GM21390 (cell line): ENCODE data around the gene MPRIP.

Source experiments
- ATAC-seq: cut with Tn5 transposase; IDR thresholded peaks from one replicate; pipeline ENCODE4 v1.9.1; 2021; ENCODE audit not compliant: unreplicated experiment

Gene MPRIP

GRCh38 chr17:17050346-17051345, 8.4 kb downstream of the MPRIP start:
- no peak for ATAC-seq

- no peak for ATAC-seq
Measured at GRCh38 chr17:17051380-17051779, 9.1 kb downstream of the MPRIP start.

GRCh38 chr17:17051791-17052461, 9.7 kb downstream of the MPRIP start:
- no peak for ATAC-seq

DNA sequence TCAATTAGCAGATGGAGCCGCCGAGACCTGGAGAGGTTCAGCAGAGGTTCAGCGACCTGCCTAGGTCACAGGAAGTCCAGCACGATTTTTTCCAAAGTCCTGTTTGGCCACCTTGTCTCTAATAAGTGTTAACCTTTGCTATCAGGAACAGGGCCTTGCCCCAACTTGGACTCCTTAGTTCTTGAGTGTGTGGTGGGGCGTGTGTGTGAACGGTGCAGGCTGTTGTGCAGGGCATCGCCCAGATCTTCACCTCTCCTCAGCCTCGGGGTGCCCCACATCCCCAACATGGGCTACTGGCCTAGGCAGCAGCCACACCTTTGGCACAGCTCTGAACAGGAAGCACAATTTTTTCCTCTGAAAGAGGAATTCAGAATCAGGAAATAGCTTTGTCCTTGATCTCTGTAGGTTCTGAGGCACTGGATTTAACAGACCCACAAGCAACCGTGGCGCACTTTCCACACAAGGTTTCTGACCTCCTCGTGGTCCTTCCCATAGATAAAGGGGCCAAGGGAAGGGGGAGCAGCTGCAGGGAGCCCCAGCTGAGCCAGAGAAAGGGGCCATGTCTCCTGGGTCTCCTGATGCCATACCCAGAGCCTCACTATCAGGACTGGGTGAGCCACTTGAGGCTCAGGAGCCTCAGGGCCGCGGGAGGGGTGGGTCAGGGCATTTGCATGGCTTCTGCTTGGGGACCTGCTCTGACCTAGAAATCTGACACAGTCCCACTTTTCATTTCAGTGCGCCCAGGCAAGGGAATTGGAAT, 10.4 kb downstream of the MPRIP start:
- no peak for ATAC-seq

GRCh38 chr17:17053446-17054379, 11.5 kb downstream of the MPRIP start:
- ATAC-seq: no peak

DNA sequence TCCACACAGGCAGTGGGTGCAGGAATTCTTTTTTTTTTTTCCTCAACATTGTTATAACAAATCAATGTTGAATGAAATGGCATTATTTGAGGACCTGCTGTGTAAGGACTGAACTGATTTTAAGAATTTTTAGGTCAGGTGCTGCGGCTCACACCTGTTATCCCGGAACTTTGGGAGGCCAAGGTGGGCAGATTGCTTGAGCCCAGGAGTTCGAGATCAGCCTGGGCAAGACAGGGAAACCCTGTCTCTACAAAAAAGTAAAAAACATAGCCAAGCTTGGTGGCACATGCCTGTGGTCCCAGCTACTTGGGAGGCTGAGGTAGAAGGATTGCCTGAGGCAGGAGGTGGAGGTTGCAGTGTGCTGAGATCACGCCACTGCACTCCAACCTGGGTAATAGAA, 12.4 kb downstream of the MPRIP start:
- ATAC-seq: no peak

- ATAC-seq: no peak
Measured at GRCh38 chr17:17055286-17056155, 13.3 kb downstream of the MPRIP start.

DNA sequence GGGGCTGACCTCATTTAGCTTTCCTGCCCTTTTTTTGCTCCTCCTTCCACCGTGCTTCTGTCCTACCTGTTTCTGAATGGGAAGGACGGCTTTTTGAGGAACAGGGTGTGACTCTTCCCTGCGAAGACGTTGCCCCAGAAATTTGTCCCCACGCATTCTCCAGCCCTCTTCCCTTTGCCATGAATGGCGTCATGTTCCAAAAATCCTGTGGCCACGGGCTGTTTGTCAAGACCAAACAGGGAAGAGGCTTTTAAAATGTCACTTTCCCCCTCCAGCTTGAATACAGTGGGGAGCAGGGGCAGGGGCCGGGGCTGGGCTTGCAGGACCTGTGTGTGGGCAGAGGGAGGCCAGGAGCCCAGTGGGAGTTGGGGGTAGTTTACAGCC, 13.9 kb downstream of the MPRIP start:
- no peak for ATAC-seq

- ATAC-seq: no peak
Measured at GRCh38 chr17:17057057-17057551, 14.8 kb downstream of the MPRIP start.

GRCh38 chr17:17058304-17058703, 16.0 kb downstream of the MPRIP start:
- no peak for ATAC-seq

- no peak for ATAC-seq
Measured at GRCh38 chr17:17059301-17059890, 17.1 kb downstream of the MPRIP start.

DNA sequence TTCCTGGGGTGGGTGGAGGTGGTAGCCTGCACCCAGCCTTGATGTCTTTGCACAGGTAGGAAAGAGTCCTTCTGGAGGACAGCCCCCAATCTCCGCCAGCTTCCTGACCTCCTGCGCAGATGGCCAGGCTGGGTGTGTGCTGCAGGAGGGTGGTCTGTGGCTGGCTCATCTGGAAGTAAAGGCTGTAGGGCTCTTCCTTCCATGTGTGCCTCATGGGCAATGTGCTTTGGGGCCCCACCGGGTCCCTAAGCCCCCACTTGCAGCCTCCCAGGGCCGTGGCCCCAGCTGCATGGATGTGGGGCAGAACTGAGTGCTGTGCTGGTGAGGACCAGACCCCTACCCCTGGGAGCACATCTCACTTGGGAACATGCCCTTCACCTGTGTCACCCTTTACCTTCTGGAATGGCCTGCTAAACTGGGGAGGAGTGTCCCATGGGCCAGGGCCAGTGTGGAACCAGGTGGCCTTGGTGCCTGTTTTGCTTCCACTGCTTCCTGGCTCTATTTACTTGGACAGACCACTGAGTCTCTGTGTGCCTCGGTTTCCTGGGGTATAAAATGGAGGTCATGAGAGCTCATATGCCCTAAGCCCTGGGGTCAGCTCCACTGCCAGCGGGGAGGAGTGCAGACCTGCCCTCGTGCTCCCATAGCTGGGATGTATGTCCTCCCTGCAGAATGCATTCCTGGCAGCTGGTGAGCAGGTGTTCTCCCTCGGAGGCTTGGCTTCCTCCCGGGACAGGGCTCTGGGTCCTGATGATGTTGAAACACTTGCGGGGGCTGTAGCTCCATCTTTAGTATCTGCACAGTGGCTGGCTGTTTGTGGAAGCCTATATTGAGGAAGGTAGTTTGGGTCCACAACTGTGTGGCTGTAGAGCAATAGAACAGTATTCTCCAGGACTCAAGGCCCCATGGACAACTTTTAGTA, 18.0 kb downstream of the MPRIP start:
- no peak for ATAC-seq

DNA sequence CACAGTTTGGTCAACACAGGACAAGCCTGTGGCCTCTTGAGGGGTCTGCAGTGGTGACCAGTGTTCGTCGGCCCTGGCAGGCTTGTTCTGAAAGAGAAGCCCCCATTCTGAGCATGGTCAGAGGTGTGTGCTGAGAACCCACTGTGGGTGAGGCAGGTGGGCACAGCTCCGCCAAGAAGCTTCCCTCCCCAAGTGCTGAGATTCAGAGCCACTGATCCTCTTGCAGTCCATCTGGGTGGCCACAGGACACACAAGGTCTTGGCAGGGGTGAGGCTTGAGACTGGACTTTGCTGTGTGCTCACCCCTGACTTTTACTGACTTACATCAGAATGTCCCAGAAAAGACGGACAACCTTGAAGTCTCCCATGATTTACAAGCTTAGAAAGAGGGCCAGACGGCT, 18.7 kb downstream of the MPRIP start:
- ATAC-seq: no peak

- ATAC-seq: no peak
Measured at GRCh38 chr17:17061516-17061915, 19.3 kb downstream of the MPRIP start.

GRCh38 chr17:17062356-17062755, 20.1 kb downstream of the MPRIP start:
- no peak for ATAC-seq

- no peak for ATAC-seq
Measured at GRCh38 chr17:17062866-17063265, 20.6 kb downstream of the MPRIP start.

DNA sequence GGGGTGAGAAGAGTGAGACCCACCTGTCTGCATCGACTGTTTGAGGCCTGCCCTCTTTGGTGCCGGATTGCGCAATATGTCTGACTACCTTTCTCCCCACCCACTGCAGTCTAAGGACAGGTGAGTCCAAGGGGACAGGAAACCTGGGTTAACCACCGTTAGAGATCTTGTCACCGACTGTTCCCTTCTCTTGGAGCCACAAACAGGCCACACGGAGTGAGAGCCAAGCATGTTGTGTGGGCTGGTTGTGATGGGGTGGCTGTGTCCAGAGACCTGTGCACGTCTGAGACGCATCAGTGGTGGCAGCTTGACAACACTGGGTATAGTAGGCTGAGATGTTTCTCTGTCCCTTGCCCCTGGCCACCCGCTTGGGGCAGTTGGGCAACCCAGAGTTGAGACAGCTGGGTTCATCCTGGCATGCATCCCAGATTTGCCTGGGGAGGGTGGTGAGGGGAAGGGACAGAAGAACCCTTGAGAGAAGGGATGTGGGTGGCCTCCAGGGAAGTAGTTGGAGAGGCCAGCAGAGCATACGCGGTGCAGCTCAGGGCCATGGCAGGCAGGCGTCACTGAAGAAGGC, 21.4 kb downstream of the MPRIP start:
- ATAC-seq: no peak
